NCI-H460 (cell line): Measurements from ENCODE around the gene JAM3. TPM values are rescaled to one million over a fixed set of nuclear protein-coding genes. Genes with fewer than 3 reads are reported as not detected.

Experiments used
- DNase-seq: peaks from one replicate; pipeline ENCODE4 v3.0.0-alpha.2; 2016; ENCODE audit warnings: low read depth; ENCODE audit errors: extremely low read depth
- total RNA-seq: library from RNA; depleted of rRNA; stranded (reverse); fragments of >200 nt; shearing (Covaris generic); gene quantifications from 2 replicates; pipeline ENCODE4 v1.2.3, GENCODE V29; 2014

JAM3 gene
- total RNA-seq, 1 experiment from 2014 or later, result 11.6 TPM

DNA sequence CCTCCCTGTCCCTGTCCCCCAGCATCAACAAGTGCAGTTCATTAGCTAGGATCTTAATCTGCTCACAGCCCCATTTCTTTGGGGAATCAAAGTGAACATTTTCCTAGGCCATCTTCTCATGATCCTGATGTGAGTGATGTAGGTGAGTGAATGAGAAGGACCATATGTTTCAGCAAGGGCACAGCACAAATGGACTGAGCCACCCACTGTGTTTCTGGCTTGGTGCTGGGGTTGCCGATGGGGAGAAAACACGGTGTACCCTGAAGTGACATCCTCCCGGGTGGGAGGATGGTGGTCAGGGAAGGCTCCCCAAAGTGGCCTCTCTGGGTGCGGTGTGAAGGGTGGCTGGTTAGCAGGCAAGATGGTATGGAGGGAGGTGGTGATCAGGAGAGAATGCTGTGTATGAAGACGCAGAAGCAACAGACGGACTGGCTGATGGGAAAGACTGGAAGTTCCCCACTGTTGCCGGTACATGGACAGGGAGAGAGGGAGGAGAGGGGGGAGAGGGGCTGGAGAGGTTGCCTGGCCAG lies 72.2 kb downstream of the JAM3 start:
- DNase-seq, result no peak

DNA sequence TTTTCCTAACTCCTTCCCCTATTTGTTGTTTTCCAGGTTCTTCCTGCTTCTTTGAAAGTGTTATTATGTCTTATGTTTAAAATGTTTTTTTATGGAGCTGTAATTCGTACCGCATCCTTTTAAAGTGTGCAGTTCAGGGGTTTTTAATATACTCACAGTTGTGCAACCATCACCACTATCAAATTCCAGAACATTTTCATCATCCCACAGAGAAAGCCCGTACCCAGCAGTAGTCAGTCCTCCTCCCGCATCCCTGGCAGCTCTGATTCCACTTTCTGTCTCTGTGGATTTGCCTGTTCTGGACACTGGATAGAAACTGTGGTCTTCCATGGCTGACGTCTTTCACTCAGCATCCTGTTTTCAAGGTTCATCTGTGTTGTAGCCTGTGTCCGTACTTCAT lies 73.7 kb downstream of the JAM3 start:
- DNase-seq, result no peak

DNA sequence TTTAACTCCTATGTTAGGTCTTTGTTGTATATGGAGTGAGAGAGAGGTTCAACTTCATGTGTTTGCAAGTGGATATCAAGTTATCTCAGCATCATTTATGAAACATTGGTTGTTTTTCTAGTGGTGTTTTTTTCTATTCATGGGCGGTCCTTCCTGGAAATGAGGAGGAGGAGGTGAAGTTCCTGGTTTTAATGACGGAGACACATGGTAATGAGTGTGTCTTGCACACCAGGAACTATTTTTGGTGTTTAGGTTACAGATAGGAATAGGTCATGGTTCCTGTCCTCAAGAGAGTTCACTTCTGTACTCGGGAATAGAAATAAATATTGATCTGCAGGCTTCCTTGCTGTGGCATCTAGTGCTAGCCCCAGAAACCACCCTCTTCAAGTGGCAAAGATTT lies 74.9 kb downstream of the JAM3 start:
- DNase-seq, result no peak

DNA sequence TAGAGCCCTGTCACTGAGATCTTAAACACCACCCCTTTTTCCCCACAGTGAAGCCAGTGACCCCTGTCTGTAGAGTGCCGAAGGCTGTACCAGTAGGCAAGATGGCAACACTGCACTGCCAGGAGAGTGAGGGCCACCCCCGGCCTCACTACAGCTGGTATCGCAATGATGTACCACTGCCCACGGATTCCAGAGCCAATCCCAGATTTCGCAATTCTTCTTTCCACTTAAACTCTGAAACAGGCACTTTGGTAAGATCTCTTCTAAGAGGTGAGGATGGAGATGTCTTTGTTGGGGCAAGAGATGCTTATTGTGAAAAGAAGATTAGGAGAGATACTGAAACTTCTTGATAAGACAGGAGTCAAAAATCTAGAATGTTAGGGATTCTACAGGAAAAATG lies 75.9 kb downstream of the JAM3 start:
- no peak for DNase-seq

DNA sequence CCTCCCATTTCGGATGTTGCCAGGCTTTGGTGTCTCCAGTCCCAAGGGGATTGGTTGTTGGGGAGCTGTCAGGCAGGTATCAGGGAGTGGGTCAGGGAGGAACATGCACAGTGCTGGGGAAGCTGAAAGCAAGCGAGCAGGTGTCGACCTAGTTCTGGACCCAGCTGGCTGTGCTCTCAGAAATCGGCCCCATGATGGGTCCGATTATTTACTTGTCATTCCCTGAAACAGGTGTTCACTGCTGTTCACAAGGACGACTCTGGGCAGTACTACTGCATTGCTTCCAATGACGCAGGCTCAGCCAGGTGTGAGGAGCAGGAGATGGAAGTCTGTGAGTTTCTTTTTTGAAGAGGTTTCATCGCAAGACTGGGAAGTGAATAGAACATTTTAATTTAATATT lies 76.8 kb downstream of the JAM3 start:
- no peak for DNase-seq

DNA sequence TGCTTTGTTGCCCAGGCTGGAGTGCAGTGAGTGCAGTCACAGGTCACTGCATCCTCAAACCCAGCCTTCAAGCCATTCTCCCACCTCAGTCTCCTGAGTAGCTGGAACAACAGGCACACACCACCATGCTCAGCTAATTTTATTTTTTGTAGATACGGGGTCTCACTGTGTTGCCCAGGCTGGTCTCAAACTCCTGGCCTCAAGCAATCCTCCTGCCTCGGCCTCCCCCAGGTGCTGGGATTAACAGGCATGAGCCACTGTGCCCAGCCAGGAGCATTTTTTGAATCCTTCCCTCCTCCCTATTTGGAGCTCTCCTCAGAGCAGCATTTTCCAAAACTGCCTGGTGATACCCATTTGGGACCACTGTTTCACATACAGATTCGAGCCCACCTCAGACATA lies 77.7 kb downstream of the JAM3 start:
- DNase-seq, result no peak

DNA sequence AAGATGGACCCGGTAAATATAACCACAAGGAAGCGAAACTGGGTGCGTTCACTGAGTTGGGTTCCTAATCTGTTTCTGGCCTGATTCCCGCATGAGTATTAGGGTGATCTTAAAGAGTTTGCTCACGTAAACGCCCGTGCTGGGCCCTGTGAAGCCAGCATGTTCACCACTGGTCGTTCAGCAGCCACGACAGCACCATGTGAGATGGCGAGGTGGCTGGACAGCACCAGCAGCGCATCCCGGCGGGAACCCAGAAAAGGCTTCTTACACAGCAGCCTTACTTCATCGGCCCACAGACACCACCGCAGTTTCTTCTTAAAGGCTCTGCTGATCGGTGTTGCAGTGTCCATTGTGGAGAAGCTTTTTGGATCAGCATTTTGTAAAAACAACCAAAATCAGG lies 80.5 kb downstream of the JAM3 start:
- no peak for DNase-seq

DNA sequence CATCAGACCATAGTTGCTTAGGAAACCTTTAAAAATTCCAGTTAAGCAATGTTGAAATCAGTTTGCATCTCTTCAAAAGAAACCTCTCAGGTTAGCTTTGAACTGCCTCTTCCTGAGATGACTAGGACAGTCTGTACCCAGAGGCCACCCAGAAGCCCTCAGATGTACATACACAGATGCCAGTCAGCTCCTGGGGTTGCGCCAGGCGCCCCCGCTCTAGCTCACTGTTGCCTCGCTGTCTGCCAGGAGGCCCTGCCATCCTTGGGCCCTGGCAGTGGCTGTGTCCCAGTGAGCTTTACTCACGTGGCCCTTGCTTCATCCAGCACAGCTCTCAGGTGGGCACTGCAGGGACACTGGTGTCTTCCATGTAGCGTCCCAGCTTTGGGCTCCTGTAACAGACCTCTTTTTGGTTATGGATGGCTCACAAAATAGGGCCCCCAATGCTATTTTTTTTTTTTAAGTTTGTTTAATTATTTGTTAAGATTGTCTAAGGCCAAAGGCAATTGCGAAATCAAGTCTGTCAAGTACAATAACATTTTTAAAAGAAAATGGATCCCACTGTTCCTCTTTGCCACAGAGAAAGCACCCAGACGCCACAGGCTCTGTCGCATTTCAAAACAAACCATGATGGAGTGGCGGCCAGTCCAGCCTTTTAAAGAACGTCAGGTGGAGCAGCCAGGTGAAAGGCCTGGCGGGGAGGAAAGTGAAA lies 81.5 kb downstream of the JAM3 start:
- no peak for DNase-seq

DNA sequence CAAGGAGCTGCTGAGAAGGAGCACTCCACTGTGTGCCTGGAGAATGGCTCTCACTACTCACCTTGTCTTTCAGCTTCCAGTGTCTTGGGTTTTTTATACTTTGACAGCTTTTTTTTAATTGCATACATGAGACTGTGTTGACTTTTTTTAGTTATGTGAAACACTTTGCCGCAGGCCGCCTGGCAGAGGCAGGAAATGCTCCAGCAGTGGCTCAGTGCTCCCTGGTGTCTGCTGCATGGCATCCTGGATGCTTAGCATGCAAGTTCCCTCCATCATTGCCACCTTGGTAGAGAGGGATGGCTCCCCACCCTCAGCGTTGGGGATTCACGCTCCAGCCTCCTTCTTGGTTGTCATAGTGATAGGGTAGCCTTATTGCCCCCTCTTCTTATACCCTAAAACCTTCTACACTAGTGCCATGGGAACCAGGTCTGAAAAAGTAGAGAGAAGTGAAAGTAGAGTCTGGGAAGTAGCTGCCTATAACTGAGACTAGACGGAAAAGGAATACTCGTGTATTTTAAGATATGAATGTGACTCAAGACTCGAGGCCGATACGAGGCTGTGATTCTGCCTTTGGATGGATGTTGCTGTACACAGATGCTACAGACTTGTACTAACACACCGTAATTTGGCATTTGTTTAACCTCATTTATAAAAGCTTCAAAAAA lies 82.3 kb downstream of the JAM3 start:
- no peak for DNase-seq

DNA sequence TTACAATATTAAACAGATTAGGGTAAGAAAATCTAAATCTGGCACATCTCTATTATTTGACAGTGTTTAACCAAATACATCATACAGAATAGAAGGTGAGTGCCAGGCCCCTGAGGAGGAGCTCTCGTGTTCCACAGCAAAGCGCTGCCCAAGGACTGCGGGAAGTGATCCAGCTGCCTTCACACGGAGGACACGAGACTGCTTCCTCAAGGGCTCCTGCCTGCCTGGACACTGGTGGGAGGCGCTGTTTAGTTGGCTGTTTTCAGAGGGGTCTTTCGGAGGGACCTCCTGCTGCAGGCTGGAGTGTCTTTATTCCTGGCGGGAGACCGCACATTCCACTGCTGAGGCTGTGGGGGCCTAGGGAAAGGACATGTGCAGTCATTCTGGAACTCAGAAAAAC lies 83.8 kb downstream of the JAM3 start:
- DNase-seq, result no peak

DNA sequence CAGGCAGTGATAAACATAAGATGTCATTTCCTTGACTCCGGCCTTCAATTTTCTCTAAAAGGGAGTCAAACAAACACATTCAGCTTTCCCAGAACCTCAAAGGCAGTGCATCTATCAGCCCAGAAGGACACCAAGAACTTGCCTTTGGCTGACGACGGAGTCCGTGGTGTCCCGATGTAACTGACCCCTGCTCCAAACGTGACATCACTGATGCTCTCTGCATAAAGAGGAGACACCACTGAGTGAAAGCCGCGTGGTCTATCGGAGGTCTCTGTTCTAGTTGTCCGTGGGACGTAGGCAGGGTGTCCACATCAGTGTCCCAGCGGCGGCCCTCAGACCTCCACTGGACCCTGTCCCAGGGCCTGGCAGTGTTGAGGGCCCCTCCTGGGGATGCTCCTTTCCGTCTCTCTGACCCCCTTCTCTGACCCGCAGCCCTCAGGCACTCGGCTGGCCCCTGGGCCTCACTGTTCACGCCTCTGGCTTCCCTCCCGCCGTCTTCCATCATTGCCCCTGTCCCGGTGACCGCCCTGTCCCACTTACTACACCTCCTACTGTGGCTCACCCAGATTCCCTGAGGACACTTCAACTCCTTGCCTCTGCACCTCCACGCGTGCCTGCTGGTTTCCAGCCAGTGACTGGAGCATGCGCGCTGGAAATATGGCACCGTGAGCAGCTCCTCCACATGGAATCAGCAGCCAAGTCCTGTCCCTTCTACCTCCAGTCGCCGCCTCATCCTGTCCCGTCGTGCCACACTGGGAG lies 84.5 kb downstream of the JAM3 start:
- no peak for DNase-seq

DNA sequence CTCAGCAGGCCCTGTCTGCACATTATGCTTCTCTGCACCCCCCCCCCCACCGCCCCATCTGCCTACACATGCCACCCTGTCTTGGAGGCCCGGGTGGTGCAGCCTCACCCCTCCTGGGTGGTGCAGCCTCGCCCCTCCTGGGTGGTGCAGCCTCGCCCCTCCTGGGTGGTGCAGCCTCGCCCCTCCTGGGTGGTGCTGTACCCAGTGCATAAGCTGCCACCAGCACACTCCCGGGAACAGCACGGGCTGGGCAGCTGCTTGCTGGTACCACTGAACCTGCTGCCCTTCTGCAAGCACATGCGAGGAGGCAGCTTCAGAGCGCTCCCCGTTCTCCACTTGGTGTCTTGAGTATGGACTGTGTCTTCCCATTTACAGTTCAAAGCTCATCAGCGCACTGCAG lies 85.6 kb downstream of the JAM3 start:
- no peak for DNase-seq

DNA sequence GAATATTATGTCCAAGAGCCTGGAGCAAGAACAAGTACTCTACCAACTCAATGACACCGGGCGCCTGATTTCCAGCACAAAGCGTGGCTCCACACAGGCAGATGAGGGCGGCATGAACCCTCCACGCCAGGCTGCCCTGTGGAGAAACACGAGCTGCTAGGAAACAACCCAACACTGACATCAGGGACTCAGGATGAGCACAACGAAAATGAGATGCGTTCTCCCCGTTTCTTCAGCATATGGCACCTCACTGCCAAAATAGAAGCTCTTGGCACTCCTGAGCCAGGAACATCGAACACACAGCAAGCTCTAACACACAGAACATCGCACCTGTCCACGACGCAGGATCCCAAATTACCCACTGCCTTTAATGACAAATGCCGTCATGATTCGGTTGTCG lies 86.6 kb downstream of the JAM3 start:
- no peak for DNase-seq

DNA sequence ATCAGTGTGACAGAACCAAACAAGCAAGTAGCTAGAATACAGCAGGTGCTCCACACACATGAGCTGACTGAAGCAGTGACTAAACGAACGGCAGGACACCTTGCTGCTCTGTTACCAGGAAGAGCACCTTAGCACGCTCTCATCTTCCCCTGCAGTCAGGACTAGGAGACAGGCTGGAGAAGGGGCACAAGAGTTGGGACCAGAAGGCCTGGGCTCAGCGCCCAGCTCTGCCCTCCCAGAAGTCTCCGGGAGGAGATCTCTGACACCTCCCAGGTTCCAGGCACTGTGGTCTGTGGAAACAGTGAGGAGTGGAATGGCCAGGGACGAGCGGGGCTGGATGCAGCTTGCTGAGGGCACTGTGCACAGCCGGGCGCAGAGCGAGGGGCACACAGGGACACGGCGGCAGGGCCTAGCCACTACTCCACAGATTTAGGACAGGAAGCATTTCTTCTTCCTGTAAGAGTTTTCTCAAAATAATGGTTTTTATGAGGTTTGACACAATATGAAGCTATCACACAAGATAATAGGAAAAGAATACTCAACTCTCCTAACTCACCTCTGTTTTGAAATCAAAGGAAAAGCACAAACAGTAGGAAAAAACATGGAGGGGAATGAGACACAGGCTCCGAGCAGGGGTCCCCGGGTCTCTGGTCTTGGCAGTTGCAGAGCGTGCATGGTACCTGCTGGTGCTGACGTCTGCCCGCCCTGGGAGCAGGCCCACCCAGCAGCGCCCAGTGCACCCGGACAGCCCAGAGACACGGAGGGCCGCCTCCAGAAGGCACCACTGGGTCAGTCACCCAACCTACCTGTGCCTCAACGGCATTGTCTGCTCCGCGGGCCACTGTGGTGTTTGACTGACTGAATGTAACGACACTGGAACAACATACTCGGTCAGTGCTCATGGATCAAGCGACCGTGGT lies 87.3 kb downstream of the JAM3 start:
- DNase-seq, result no peak

DNA sequence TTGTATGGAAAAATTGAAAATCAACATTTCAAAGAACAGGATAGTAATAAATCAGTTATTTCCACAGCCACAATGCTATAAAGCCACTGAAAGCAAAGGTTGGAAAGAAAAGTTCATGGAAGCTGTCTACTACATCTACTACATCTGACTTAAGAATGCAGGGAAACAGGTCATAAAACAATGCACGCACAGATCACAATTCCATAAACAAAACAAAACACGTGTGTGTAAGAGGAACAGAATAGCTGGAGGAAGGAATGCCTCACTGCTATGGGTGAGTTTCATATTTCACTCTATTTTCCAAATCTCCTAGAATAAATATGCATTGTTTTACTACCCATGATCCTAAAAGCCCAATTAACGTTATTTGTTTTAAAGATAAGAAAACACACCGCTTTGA lies 88.6 kb downstream of the JAM3 start:
- DNase-seq, result no peak

DNA sequence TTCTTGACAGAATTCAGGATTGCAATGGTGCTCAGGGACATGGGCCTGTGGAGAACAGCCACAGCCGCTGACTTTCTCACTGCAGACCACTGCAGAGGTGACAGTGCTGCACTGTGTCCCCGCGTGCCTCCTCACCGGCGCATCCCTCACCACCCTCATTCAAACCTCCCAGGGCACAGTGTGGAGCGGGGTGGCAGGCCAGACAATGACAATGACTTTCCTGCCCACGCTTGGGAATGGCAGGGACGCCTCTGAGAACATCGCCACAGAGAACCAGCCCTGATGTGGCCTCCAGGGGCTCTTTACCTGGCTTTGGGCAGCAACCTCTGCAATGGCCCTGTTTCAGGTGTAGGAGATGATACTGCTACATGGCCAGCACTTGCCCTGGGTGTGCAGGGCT lies 89.2 kb downstream of the JAM3 start:
- DNase-seq, result no peak

DNA sequence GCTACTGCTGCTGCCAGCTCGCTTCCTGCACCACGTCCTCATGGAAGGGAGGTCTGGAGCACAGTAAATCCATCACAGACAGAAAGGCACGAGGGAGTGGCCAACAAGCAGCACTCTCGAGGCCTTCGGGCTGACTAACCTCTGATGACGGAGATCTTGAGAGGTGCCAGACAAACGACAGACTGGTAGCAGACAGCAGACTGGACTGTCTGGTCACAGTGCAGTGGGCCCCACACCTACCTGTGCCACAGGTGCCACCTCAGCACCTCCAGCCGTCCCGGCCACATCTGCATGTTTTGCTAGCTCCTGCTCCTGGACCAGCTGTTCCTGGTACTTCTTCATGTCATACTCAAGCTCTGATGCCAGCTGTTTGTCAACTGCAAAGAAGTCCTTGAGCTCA lies 90.8 kb downstream of the JAM3 start:
- no peak for DNase-seq

DNA sequence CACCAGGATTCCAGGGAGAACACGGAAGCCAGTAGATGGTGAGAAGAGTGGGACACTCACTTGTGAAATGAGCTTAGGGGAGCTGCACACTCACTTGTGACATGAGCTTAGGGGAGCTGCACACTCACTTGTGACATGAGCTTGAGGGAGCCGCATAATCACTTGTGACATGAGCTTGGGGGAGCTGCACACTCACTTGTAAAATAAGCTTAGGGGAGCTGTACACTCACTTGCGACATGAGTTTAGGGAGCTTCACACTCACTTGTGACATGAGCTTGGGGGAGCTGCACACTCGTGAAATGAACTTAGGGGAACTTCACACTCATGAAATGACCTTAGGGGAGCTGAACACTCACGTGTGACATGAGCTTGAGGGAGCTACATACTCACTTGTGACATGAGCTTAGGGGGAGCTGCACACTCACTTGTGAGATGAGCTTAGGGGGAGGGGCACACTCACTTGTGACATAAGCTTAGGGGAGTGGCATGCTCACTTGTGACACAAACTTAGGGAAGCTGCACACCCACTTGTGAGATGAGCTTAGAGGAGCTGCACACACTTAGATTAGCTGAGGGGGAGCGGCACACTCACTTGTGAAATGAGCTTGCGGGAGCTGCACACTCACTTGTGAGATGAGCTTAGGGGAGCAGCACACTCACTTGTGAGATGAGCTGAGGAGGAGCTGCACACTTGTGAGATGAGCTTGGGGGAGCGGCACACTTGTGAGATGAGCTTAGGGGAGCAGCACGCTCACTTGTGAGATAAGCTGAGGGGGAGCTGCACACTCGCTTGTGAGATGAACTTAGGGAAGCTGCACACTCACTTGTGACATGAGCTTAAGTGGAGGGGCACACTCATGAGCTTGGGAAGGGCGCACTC lies 95.9 kb downstream of the JAM3 start:
- no peak for DNase-seq

DNA sequence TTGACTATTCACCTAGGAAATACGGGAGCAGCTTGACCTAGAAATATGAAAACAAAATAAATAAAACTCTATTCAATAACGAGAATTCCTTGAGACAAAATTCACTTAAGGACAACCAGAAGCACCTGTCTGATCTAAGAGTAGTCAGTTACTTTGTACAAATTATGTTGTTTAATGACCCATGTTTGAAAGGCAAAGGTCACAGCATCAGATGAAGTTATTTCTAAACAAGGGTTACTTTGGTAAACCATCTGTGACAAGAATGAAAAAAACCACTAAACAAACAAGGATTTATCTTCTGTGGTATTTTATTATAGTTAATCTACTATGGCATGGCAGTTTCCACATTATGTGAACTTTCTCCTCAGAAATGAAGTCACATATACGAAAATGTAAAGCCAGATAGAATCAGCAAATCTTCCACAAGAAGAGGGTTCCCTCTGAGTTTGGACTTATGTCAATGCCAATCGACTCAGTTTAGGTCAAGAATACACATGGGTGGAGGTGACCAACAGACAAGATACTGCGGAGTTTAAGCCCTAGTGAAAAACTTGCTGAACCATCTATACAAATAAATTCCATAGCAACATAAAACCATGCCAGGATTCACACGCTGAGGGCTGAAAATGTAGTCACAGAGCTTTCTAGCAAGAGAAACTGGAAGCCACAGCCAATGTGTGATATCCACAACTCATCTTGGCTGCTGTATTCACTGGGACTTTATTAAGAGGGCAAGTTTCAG lies 101.5 kb downstream of the JAM3 start:
- DNase-seq, result no peak
